HL-60 (cell line): ENCODE data around the gene CTNNA2.

Experiments used
- DNase-seq, 2 experiments: peaks; one replicate each; pipeline ENCODE4 v3.0.0-alpha.2; 2010 to 2020; ENCODE audit warnings: low read depth in 1 of 2, low spot score in 1 of 2
- H3K27ac ChIP-seq: fragments of 250-450 bp; sonication (Bioruptor Pico); replicated peaks from 2 replicates; pipeline ENCODE4 v1.5.1; 2020; ENCODE audit warnings: mild to moderate bottlenecking, moderate library complexity
- H3K27me3 ChIP-seq: fragments of 250-450 bp; sonication (Bioruptor Pico); 2 replicates; pipeline ENCODE4 v1.5.1; 2021; ENCODE audit warnings: mild to moderate bottlenecking, moderate library complexity; ENCODE audit not compliant: insufficient read depth, poor library complexity, severe bottlenecking
- H3K4me3 ChIP-seq: replicated peaks from 2 replicates; pipeline ENCODE4 v1.5.1; 2011; ENCODE audit warnings: mild to moderate bottlenecking, control low read depth, low read length; ENCODE audit not compliant: insufficient read depth
- CTCF ChIP-seq: IDR thresholded peaks from one replicate; pipeline ENCODE4 v1.5.1; 2011; ENCODE audit warnings: low read length, control low read depth, inconsistent platforms; ENCODE audit not compliant: insufficient read depth
- GABPA ChIP-seq: IDR thresholded peaks from 2 replicates; pipeline ENCODE4 v1.6.1; 2012; ENCODE audit warnings: low read depth
- POLR2AphosphoS5 ChIP-seq: IDR thresholded peaks from 2 replicates; pipeline ENCODE4 v1.6.1; 2012; ENCODE audit warnings: low read depth
- REST ChIP-seq: IDR thresholded peaks from 2 replicates; pipeline ENCODE4 v1.6.1; 2012; ENCODE audit warnings: low read depth; ENCODE audit not compliant: insufficient replicate concordance
- SPI1 ChIP-seq: IDR thresholded peaks from 2 replicates; pipeline ENCODE4 v1.6.1; 2012; ENCODE audit warnings: low read depth, mild to moderate bottlenecking, borderline replicate concordance

CTNNA2 gene

GRCh38 chr2:79915455-79915854 lies 402.6 kb downstream of the CTNNA2 start:
- H3K27ac ChIP-seq: no peak overlapping the region
- no peak overlapping the region for H3K4me3 ChIP-seq
- DNase-seq: no peak
- no peaks in the 10 kb centered on the region for H3K27me3 ChIP-seq
- no peak for TF ChIP-seq POLR2AphosphoS5
- TF ChIP-seq CTCF: no peak
- no peak for TF ChIP-seq SPI1
- no peak for TF ChIP-seq REST
- no peak for TF ChIP-seq GABPA

GRCh38 chr2:79916285-79916684 lies 403.4 kb downstream of the CTNNA2 start:
- TF ChIP-seq POLR2AphosphoS5 (no peak), GABPA (no peak), CTCF (no peak), SPI1 (no peak), REST (no peak)
- H3K27me3 ChIP-seq: no peaks in the 10 kb centered on the region
- no peak for DNase-seq
- H3K27ac ChIP-seq: no peak overlapping the region
- H3K4me3 ChIP-seq: no peak overlapping the region

GRCh38 chr2:79920512-79921076 lies 407.7 kb downstream of the CTNNA2 start:
- no peak for TF ChIP-seq GABPA
- TF ChIP-seq SPI1: no peak
- TF ChIP-seq POLR2AphosphoS5: no peak
- TF ChIP-seq CTCF: no peak
- TF ChIP-seq REST: no peak
- H3K27ac ChIP-seq: no peak overlapping the region
- no peak for DNase-seq

More at GRCh38 chr2:79920512-79921076, 407.7 kb downstream of the CTNNA2 start:
- H3K4me3 ChIP-seq: no peak overlapping the region
- H3K27me3 ChIP-seq: no peaks in the 10 kb centered on the region
